ENCODE results near the gene FAM83F.
"Not testable (repeated sequence)": the region's sequence is repeated elsewhere in the genome, so short reads cannot be mapped to it uniquely, and the experiment has no call there.

Gene FAM83F

DNA sequence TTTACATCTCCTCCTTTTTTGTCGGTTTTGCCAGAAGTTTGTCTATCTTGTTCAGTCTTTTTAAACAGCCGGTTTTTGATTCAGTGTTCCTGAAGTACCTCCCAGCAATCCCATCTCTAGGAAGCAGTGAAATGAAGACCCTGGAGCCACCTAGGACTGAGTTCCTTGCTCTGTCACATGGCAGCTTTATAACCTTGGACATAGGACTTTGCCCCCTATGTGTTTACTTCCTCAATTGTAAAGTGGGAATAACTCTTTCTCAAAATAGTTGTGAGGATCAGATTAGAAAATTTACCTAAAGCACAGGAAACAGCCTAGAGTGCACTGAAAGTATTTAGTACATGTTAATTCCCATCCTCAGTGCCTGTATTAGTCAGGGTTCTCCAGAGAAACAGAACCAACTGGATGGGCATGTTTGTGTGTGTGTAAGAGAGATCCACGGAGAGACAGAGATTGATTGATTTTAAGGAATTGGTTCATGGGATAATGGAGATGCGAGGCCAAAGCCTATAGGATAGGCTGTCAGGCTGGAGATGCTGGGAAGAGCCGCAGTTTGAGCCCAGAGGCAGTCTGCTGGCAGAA is 20.0 kb downstream of the FAM83F start:
- DNase-seq (ENCODE audit: extremely low read depth in 1 of 2, low read depth in 1 of 2) = no peak

DNA sequence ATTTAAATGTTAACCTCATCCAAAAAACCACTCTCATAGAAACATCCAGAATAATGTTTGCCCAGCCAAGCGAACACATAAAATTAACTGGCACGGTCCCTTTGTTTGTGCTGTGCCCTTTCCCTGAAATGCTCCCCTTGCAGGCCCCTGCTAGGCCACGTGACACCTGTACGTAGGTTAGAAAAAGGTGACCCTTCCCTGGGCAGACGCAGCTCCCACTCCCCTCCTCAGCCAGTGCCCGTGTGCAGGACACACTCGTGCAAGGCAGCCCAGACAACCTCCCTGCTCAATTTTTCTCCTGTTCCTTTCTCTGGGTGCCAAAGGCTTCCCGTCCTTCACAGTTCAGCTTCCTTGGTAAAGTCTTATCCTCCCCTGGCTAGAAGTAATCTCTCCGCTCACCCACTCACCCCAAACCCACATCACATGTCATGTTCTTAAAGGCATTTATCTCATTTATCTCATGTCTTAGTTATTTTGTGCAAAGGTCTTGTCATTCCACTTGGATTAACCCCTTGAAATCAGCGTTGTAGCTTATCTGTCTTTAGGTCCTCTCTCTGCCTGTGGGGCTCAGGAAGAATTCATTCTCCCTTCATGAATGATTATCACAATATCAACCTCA is 20.7 kb downstream of the FAM83F start:
- DNase-seq (ENCODE audit: extremely low read depth in 1 of 2, low read depth in 1 of 2) = no peak

DNA sequence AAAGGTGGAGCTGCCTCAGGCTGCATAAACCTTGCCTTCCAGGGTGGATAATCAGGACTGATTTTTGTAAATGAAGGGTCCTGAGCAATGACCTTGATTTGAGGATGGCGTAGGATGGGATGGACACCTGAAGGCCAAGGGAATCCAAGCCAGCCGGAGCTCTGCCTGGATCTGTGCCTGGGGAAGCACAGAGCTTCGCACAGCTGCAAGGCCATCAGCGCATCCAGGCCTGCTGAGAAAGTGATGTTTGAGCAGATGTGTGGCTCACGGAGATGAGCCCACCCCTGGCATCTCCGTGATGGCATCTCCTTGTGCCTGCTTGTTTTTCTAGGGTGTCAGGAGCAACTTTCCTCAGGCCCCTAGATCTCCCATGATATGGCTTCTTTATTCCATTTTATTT is 23.3 kb downstream of the FAM83F start:
- DNase-seq (ENCODE audit: extremely low read depth in 1 of 2, low read depth in 1 of 2) = no peak

DNA sequence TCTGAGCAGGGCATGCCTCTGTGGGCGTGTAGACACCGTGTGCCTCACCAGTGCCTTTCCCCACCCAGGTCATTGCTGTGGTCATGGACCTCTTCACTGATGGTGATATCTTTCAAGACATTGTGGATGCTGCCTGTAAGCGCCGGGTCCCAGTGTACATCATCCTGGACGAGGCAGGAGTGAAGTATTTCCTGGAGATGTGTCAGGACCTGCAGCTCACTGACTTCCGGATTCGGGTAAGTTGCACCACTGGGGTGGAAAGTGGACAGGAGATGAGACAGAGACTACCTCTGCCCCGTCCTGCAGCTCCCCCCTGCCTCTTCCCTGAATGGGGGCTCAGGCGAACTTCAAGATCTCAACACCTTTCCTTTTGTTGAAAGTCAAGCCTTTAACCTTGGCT is 24.3 kb downstream of the FAM83F start:
- no peak for DNase-seq (ENCODE audit: extremely low read depth in 1 of 2, low read depth in 1 of 2)

DNA sequence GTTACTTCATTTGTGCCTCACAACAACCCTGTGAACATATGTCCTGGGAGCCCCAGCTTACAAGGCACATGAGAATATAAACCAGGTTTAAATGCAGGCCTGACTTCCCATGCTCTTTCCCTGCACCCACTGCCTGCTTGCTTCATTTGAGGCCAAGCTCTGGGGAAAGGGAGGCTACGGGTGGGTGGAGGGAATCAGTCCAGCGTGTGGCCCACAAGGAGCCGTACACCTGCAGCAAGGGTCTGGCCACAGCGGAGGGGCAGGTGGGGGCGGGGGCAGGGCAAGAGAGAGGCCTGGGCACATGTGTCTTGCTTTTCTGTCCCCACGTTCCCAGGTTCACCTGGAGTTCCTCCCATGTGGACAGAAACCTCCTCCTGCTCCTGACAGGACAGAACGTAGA is 26.2 kb downstream of the FAM83F start:
- no peak for DNase-seq (ENCODE audit: extremely low read depth in 1 of 2, low read depth in 1 of 2)

DNA sequence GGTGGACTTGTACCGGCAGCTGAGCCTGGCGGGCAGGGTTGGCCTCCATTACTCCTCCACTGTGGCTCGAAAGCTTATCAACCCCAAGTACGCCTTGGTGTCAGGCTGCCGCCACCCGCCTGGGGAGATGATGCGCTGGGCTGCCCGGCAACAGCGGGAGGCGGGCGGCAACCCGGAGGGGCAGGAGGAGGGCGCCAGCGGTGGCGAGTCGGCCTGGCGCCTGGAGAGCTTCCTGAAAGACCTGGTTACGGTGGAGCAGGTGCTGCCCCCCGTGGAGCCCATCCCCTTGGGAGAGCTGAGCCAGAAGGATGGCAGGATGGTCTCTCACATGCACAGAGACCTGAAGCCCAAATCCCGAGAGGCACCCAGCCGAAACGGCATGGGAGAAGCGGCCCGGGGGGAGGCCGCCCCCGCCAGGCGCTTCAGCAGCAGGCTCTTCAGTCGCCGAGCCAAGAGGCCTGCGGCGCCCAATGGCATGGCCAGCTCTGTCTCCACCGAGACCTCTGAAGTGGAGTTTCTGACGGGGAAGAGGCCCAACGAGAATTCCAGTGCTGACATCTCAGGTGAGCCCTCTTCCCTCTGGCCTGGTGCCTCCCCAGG is 26.7 kb downstream of the FAM83F start:
- DNase-seq (ENCODE audit: extremely low read depth in 1 of 2, low read depth in 1 of 2) = no peak

DNA sequence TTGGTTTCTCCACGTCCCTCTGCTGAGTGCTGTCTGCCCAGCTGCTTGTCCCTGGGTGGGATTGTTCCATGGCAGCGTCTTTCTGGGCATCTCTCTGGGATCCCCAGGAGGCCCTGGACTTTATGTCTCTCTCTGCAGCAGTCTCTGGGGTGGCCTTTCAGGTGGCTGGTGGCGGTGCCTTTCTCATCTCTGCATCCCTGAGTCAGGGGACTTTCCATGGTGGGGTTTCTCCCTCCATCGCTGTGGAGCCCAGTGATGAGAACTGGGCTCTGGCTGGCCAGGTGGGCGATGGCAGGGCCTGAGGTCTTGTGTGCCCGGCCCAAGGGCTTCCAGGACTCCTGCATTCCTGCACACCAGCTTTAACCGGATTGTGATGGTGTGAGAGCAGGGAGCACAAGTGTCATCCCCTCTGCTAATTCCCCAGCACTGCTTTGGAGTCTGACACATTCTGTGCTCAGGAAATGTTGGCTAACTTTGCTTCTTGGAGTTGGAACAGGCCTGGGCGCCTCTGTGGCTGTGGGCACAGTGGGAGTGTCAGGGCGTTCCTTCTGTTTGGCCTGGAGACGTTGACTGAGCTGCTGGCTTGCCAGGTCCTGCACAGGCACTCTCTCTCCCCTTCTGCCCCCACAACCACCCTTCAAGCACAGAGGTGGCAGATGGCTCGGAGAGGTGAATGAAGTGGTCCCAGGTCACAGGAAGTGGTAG is 27.9 kb downstream of the FAM83F start:
- DNase-seq (ENCODE audit: extremely low read depth in 1 of 2, low read depth in 1 of 2) = no peak

DNA sequence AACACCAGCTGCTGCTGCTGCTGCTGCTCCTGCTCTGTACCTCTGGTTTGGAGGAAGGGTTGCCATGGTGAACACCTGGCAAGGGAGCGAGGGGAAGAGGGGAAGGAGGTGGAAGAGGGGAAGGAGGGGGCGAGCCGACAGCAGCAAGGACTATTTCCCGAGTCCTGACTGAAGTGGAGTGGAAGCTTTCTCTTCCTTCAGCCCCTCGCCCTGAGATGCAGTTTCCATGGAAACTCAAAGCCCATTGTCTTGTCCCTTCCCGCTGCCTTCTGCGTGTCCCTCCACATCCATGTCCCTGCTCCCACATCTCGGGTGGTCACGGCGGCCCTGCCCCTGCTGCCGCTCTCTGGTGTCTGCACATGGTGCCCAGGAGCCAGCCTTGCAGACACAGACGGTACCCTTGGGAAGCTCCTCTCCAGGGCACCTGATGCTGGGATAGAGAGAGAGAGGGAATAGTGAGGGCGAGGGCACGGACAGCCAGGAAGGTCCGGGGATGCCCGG is 28.6 kb downstream of the FAM83F start:
- DNase-seq (ENCODE audit: extremely low read depth in 1 of 2, low read depth in 1 of 2) = no peak

DNA sequence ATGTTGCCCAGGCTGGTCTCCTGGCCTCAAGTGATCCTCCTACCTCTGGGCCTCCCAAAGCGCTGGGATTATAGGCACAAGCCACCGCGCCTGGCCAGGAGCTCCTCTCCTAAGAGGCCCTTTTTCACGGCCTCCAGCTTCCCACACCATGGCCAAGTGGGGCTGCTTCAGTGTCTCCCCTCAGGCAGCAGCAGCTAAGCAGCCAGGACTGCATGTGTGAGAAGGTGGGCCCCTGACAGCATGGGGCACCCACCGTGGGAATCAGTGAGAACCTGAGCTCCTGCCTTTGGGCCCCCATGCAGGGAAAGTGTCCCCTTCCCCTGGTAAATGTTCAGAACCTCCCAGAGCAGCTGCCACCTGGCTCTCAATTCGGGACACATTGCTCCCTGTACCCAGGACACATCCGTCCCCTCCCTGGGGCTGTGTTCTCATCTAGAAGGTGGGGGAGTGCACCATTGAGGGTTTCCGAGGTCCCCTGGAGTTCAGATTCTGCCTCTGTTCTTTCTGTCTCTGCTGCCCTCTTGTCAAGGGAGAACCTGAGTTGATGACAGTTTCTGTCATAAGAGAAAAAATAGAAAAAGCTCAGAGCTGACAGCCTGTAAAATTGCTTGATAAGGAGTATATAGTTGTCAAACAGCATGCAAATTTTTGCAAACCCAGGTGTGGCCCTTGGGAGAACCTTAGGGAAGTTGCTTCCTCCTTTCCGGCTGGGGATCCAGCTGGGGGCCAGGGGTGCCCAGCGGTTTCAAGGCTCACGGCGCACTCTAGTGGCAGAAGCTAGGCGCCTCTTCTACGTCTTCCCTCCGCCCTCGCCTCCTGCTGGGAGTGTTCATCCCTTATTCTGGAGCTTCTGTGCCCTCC is 29.7 kb downstream of the FAM83F start:
- peak; percentile 24 to 39 for DNase-seq (ENCODE audit: extremely low read depth in 1 of 2, low read depth in 1 of 2)

DNA sequence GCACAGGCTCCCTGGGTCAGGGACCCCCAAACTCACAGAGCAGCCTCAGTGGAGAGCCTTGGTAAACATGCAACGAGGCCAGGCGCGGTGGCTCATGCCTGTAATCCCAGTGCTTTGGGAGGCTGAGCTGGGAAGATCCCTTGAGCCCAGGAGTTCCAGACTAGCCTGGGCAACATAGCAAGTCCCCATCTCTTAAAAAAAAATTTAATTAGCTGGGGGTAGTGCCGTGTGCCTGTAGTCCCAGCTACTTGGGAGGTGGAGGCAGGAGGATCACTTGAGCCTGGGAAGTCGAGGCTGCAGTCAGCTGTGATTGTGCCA is 30.3 kb downstream of the FAM83F start:
- DNase-seq (ENCODE audit: extremely low read depth in 1 of 2, low read depth in 1 of 2) = not testable (repeated sequence)

DNA sequence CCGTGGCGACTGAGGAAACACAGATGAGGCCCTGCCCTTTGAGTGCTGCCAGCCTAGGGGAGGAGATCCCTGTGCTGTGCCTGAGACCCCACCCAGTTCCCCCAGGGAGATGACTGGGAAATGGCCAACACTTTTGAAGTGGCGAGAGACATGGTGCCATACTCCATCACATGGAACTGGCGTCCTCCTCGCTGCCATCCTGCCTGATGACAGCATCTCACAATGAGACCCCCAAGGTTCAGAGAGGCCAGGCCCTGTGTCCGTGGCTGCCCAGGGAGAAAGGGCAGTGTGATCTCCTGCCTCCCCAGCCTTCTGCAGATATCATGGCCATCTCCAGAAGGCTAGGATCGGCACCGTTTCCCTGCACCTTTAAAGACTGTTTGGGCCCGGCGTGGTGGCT is 31.1 kb downstream of the FAM83F start:
- no peak for DNase-seq (ENCODE audit: extremely low read depth in 1 of 2, low read depth in 1 of 2)

DNA sequence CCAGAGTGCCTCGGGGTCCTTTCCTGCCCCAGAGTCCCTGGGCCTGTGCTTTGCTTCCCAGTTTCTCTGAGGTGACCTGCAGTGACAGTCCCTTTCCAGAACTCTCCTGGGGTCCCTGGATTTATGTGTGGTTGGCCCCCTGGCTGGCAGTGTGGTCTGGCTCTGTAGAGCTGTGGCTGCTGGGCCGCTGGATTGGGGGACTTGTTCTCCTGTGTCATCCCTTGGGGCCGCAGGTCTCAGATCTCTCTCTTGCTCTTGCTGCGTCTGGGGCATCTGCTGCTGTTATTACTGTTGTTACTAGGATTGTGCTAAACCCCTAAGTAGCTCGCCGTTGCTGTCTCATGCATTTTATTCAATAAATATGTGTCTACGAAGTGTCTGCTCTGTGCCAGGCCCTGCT is 31.9 kb downstream of the FAM83F start:
- no peak for DNase-seq (ENCODE audit: extremely low read depth in 1 of 2, low read depth in 1 of 2)

DNA sequence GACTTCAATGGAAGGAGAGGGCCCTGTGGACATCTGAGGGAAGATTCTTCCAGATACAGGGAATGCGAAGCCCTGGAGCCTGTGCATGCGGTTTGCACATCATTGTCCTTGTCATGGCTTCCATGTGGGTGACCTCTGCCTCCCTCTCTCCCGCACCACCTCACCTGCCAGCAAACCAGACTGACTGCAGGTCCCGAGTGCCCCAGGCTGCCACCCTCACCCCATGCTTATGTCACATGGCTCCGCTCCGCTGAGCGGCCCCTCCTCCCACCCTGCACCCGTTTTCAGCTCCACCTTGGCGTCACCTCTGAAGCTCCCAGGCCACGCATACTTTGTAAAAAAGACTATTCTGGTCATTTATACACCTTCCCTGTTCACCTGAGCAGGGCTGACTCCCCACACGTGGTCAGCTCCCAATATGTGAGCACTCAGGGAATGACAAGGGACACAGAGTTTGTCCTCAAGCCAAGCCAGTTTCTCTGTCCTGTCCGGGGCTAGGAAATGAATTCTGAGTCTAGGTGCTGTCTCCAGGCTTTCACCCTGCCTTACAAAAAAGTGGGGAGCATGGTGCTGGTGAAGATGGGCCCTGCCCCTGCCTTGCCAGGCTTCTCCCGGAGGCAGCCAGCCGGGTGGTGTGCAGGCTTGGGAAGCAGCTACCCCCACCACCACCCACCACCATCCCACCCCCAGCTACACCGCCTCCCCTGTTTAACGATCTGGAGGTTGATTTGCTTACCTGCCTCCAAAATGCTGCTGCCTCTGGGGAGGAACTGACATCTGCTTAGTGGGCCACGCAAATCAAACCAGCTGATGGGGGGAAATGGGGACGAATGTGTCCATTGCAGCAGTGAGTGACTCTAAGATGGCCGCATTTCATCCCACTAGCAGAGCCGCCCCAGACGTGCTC is 32.7 kb downstream of the FAM83F start:
- DNase-seq (ENCODE audit: extremely low read depth in 1 of 2, low read depth in 1 of 2) = no peak

DNA sequence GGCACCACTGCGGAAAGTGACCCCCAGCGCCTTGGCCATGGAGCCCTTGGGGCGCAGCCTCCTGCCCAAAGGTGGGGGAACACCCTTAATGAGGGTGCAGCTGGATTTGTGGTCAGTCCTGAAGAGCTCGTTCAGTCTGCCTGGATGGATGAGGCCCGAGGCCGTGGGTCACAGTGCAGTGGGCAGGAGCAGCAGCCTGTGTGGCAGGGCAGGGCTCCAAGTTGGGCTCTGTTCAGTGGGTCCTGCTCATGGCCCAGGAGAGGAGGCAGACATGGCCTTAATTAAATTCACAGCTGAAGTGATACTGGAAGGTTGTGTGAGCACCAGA is 33.3 kb downstream of the FAM83F start:
- DNase-seq (ENCODE audit: extremely low read depth in 1 of 2, low read depth in 1 of 2) = no peak

DNA sequence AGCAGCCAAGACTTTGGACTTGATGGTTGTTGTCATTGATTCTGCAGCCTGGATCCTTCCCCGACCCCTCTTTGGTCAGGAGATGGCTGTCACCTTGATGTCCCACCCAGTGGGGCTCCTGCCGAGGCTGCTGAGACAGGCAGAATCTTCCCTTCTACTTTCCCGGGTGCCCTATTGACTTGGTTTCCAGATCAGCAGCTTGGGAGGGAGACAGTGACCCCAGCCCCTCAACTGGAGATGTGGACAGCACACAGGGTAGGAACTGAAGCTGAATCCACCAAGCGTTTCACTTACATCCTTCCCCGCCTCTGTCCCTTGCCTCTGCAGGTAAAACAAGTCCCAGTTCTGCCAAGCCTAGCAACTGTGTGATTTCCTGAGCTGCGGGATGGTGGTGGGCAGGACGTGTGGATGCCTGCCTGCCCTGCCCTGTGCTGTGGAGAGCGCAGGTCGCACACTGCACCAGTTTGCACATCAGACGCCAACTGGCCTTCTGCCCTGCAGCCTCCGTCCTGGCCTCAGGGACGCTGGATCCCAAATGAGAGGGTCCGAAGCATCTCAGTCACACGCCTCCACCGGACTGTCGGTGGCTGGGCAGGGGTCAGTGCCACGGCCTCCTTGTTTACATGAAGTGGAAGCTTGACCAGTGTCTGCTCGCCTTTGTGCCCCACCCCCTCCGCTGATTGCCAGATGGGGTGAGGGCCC is 34.6 kb downstream of the FAM83F start:
- DNase-seq (ENCODE audit: extremely low read depth in 1 of 2, low read depth in 1 of 2) = no peak

DNA sequence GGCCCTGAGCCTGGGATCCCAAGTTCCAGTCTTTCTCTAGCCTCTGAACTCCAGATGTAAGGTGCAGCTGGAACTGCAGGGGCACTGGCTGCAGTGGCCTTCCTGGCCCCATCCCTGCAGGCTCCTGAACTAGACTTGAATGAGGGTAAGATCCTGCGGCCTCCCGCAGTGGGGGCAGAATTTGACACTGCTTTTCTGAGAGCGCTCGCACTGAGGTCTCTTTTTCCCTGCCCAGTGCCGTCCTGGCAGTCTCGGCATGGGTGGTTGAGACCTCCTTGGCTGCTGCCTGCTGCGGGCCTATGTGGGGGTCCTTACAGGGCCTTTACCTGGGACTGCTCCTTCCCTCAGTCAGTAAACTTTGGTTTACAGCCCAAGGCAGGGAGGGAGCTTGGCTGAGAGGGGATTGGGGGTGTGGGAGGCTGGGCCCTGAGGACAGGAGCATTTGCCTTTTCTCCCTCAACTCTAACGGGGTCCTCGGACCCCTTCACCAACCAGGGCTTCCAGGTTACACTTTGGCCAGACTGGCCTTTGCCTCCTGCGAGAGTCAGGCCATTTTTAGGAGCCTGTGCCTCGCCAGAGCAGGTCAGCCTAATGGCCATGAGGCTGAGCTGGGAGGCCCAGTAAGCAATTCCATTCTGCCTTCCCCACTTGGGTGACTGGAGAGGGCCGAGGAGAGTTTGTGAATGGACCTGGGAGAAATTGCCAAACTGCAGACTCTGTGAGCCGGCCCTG is 35.4 kb downstream of the FAM83F start:
- no peak for DNase-seq (ENCODE audit: extremely low read depth in 1 of 2, low read depth in 1 of 2)

DNA sequence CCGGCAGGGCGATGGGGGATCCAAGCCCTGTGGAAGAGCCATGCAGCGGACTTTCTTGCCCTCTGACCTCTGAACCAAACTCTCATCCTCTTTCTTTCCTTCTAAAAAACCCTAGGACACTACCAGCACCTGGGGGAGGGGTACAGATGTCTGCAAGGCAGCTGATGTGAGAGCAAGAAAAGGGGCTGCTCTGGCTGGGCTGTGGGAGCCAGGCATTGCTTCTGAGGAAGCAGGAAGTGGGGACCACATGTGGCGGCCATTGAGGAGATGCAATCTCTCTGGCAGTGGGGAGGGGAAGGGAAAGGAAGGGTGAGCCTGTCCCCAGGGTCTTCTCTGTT is 36.0 kb downstream of the FAM83F start:
- no peak for DNase-seq (ENCODE audit: extremely low read depth in 1 of 2, low read depth in 1 of 2)

DNA sequence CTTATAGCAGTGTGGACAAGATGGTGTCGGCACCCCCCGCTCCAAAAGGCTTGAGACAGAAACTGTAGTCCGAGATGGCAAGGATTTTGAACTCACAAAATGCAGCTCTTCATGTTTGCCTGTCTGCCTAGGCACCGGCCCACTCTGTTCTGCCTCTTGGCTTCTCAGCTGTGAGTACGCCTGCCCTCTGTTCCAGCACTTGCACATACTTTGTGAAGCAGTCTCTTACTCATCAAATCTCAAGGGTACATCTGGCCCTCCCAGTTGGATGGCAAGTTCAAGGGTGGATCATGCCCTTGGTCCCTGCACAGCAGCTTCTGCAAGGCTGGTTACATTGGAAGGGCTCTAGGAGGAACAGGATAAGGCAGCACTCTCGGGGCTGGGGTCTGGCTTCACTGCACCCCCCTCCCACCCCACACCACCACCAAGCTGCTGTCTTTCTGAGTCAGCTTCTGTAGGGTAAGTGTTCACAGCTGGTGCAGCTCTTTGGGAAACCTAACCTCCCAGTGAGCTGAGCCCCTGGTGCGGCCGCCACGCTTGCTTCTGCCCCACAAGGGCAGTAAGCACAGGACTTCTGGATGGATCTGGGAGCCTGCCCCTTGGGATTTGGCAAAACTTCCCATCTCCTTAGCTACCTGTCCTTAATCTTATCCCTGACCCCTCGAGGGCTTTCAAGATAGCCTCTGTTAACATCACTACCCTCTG is 37.2 kb downstream of the FAM83F start:
- no peak for DNase-seq (ENCODE audit: extremely low read depth in 1 of 2, low read depth in 1 of 2)

All from activated CD8-positive, alpha-beta memory T cell treated with anti-CD3 and anti-CD28 coated beads for 1 hour (primary cell).